ENCODE measurements around the gene GCN1.

Gene GCN1

GRCh38 chr12:120121343-120121742 is 73.2 kb downstream of the GCN1 start:
- no peak for DNase-seq

GRCh38 chr12:120119271-120119973 is 75.1 kb downstream of the GCN1 start:
- no peak for DNase-seq

- no peak for DNase-seq
Measured at GRCh38 chr12:120118321-120119061, 76.0 kb downstream of the GCN1 start.

GRCh38 chr12:120117961-120118320 is 76.6 kb downstream of the GCN1 start:
- DNase-seq, result no peak

GRCh38 chr12:120116792-120117651 is 77.5 kb downstream of the GCN1 start:
- peak; percentile 31 to 98 (median 91) for DNase-seq

GRCh38 chr12:120116441-120116791 is 78.1 kb downstream of the GCN1 start, which contains the start of gene RAB35:
TSS of gene RAB35 (minus strand) at chr12:120116753. CDS start at chr12:120116650, 103 bp downstream.
- DNase-seq, result peak in 6 of 56 donors; percentile 62 to 88 (median 86)

- no peak for DNase-seq
Measured at GRCh38 chr12:120115692-120116440, 78.6 kb downstream of the GCN1 start.

GRCh38 chr12:120115066-120115465 is 79.4 kb downstream of the GCN1 start:
- no peak for DNase-seq

GRCh38 chr12:120110550-120111501 is 83.7 kb downstream of the GCN1 start:
- peak in 28 of 56 donors; percentile 5 to 53 (median 24) for DNase-seq

- DNase-seq, result no peak
Measured at GRCh38 chr12:120109570-120110267, 84.8 kb downstream of the GCN1 start.

- no peak for DNase-seq
Measured at GRCh38 chr12:120106151-120106550, 88.4 kb downstream of the GCN1 start.

GRCh38 chr12:120103371-120103770 is 91.1 kb downstream of the GCN1 start:
- DNase-seq, result no peak

GRCh38 chr12:120103044-120103338 is 91.5 kb downstream of the GCN1 start:
- no peak for DNase-seq

GRCh38 chr12:120102189-120103043 is 92.1 kb downstream of the GCN1 start:
- peak in 1 of 56 donors; percentile 3 for DNase-seq

GRCh38 chr12:120101617-120102016 is 92.9 kb downstream of the GCN1 start:
- no peak for DNase-seq

- DNase-seq, result no peak
Measured at GRCh38 chr12:120101182-120101581, 93.3 kb downstream of the GCN1 start.

- peak in 55 of 56 donors; percentile 4 to 91 (median 69) for DNase-seq
Measured at GRCh38 chr12:120100630-120101029, 93.9 kb downstream of the GCN1 start.

GRCh38 chr12:120099738-120100137 is 94.8 kb downstream of the GCN1 start:
- no peak for DNase-seq
